K562 (cell line): ENCODE results near the gene CFAP92. TPM values are rescaled to one million over a fixed set of nuclear protein-coding genes. Genes with fewer than 3 reads are reported as not detected.

ENCODE experiments used
- AFF4 ChIP-seq: sonication (generic); formaldehyde crosslinking; IDR thresholded peaks from 2 replicates; pipeline ENCODE4 v1.8.0; 2023; ENCODE audit warnings: mild to moderate bottlenecking, missing genetic modification reagents
- ARID2 ChIP-seq: fragments of 450-650 bp; IDR thresholded peaks from 2 replicates; pipeline ENCODE4 v1.6.1; 2017; ENCODE audit warnings: antibody characterized with exemption, mild to moderate bottlenecking
- IFI16 ChIP-seq: fragments of 250-450 bp; sonication (Bioruptor Pico); IDR thresholded peaks from 2 replicates; pipeline ENCODE4 v2.1.2; 2022; ENCODE audit warnings: mild to moderate bottlenecking, inconsistent platforms
- NR4A1 ChIP-seq, 2 experiments: fragments of 250-450 bp in 1 of 2; fragments of 450-650 bp in 1 of 2; sonication (Bioruptor Pico) in 1 of 2; IDR thresholded peaks; 2 replicates each; pipeline versions ENCODE4 v1.4.0 to v1.6.1; 2016 to 2020; ENCODE audit warnings: mild to moderate bottlenecking in 2 of 2, missing compliant biosample characterization in 1 of 2, missing genetic modification characterization in 1 of 2, moderate library complexity in 1 of 2
- PHTF2 ChIP-seq: fragments of 250-450 bp; sonication (Bioruptor Pico); IDR thresholded peaks from 2 replicates; pipeline ENCODE4 v1.5.0; 2021; ENCODE audit warnings: mild to moderate bottlenecking
- RBM17 ChIP-seq: fragments of 200-400 bp; formaldehyde crosslinking; IDR thresholded peaks from 2 replicates; pipeline ENCODE4 v1.6.1; 2017; ENCODE audit warnings: low read depth, mild to moderate bottlenecking, low read length, borderline replicate concordance
- SMARCC2 ChIP-seq: fragments of 450-650 bp; IDR thresholded peaks from 2 replicates; pipeline ENCODE4 v1.6.1; 2017; ENCODE audit warnings: antibody characterized with exemption, moderate library complexity, mild to moderate bottlenecking, low read depth
- ZNF280B ChIP-seq: fragments of 250-450 bp; sonication (Bioruptor Pico); IDR thresholded peaks from 2 replicates; pipeline ENCODE4 v1.5.1; 2021; ENCODE audit warnings: mild to moderate bottlenecking
- ZNF354B ChIP-seq: fragments of 250-450 bp; sonication (Bioruptor Pico); IDR thresholded peaks from 2 replicates; pipeline ENCODE4 v1.4.0; 2020
- ZNF384 ChIP-seq: IDR thresholded peaks from 2 replicates; pipeline ENCODE4 v1.6.1; 2012; ENCODE audit warnings: low read depth, low read length, improper control_type of control experiment
- ZNF586 ChIP-seq: fragments of 450-650 bp; formaldehyde crosslinking; conservative IDR thresholded peaks from 2 replicates; pipeline ENCODE4 v1.4.0; 2020; ENCODE audit warnings: mild to moderate bottlenecking, moderate library complexity
- polyA plus RNA-seq, 8 experiments: library from polyadenylated mRNA; depleted of rRNA in 4 of 8; stranded (reverse) in 5 of 8; unstranded in 3 of 8; fragments of >200 nt; fragmentation: Nextera tagmentation in 2 of 8; fragmentation: Illumina TruSeq in 1 of 8; extraction: Ambion mirVana in 2 of 8; extraction: Trizol in 1 of 8; gene quantifications; 2 replicates each; pipeline versions ENCODE4 v1.2.1 to v1.2.3, GENCODE V29; 2011 to 2014; ENCODE audit warnings: inconsistent platforms in 1 of 8, missing spikeins in 1 of 8
- total RNA-seq, 7 experiments: library from RNA; depleted of rRNA in 6 of 7; stranded (reverse); fragments of >200 nt in 6 of 7; fragmentation: Illumina TruSeq in 2 of 7; extraction: Trizol in 2 of 7; gene quantifications; 2 replicates each; pipeline versions ENCODE4 v1.2.1 to v1.2.3, GENCODE V29; 2011 to 2021; ENCODE audit warnings: low replicate concordance in 1 of 7
- TF ChIP-seq, protein P1 (sequence below): fragments of 450-650 bp; IDR thresholded peaks from 2 replicates; pipeline ENCODE4 v1.6.1; 2017; ENCODE audit warnings: mild to moderate bottlenecking, moderate library complexity

Gene CFAP92
- total and polyA plus RNA-seq, 9 of the 15 experiments (the other 6 are each of a cell fraction or from before 2014, with no cell fraction given): 0.06 to 0.62 (median 0.36) TPM

DNA sequence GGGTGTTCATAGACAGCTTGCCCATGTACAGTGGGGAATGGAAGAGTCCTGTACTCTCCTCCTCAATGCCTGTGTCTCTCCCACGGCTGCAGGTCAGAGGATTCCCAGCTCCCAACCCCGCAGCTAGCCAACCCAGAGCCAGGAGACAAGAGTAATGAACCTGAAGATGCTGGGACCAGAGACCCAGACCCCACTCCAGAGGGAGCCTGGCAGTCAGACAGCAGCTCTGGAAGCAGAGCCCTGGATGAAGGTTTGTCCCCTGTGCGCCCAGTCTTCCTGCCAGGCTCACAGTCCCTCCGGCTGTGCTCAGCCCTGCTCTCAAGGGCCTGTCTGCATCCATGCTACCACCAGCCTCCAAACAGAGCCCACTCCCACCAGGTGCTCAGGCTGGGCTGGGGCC, 36.7 kb upstream of the CFAP92 start (continued):
- TF ChIP-seq AFF4 (no peak), ARID2 (no peak), ZNF354B (CRISPR knock-in tag) (no peak), ZNF280B (no peak), IFI16 (CRISPR knock-in tag) (no peak), SMARCC2 (no peak), RBM17 (no peak), NR4A1 (CRISPR knock-in tag; IDR thresholded peaks at IDR 0.05) (no peak), NR4A1 (tag; IDR thresholded peaks at IDR 0.05) (no peak), ZNF586 (no peak), ZNF384 (no peak), PHTF2 (no peak)
- TF ChIP-seq, protein P1, sequence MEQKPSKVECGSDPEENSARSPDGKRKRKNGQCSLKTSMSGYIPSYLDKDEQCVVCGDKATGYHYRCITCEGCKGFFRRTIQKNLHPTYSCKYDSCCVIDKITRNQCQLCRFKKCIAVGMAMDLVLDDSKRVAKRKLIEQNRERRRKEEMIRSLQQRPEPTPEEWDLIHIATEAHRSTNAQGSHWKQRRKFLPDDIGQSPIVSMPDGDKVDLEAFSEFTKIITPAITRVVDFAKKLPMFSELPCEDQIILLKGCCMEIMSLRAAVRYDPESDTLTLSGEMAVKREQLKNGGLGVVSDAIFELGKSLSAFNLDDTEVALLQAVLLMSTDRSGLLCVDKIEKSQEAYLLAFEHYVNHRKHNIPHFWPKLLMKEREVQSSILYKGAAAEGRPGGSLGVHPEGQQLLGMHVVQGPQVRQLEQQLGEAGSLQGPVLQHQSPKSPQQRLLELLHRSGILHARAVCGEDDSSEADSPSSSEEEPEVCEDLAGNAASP: no peak
